Epithelial cell of proximal tubule (primary cell): ENCODE results near the gene RBL2. TPM values are rescaled to one million over a fixed set of nuclear protein-coding genes. Genes with fewer than 3 reads are reported as not detected.

Source experiments
- DNase-seq: peaks from one replicate; pipeline ENCODE4 v3.0.0-alpha.2; 2011; ENCODE audit warnings: low read depth
- H3K4me3 ChIP-seq: 2 replicates; pipeline ENCODE4 v1.5.1; 2011; ENCODE audit warnings: low read depth, mild to moderate bottlenecking, low read length
- CTCF ChIP-seq: conservative IDR thresholded peaks from 2 replicates; pipeline ENCODE4 v1.5.1; 2012; ENCODE audit warnings: low read depth, mild to moderate bottlenecking, low read length
- total RNA-seq: library from RNA; depleted of rRNA; stranded (reverse); fragments of >200 nt; gene quantifications from 2 replicates; pipeline ENCODE4 v1.2.3, GENCODE V29; 2015

Gene RBL2
- total RNA-seq, 1 donor from 2014 or later: 31.1 TPM

- DNase-seq: no peak
These were observed 84.5 kb downstream of the RBL2 start for GRCh38 chr16:53518550-53519416.

DNA sequence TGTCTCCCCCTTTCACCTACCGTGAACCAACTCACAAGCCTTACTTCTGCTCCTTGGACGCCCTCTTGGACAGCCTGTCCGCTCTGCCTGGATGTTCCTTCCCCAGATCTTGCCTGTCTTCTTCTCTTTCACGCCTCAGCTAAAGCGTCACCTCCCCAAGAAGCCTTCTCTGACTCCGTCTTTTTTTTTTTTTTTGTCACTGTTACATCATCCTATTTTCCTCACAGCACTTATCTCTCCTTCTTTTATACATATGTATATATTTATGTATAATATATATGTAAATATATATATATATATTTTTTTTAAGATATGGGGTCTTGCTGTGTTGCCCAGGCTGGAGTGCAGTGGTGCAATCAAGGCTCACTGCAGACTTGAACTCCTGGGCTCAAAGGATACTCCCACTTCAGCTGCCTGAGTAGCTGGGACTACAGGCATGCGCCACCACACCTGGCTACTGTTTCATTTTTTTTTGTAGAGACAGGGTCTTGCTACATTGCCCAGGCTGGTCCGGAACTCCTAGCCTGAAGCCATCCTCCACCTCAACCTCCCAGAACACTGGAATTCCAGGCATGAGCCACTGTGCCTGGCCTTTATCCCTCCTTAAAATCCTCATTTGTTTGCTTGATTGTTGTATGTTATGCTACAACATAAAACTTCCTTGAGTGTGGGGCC, 85.3 kb downstream of the RBL2 start:
- DNase-seq: no peak
- TF ChIP-seq CTCF: no peak
- no peak overlapping the region for H3K4me3 ChIP-seq

More at GRCh38 chr16:53518550-53519416, 84.5 kb downstream of the RBL2 start:
- TF ChIP-seq CTCF: no peak
- no peak overlapping the region for H3K4me3 ChIP-seq

GRCh38 chr16:53523126-53523804, 89.0 kb downstream of the RBL2 start:
- H3K4me3 ChIP-seq: no peak overlapping the region
- DNase-seq: no peak
- no peak for TF ChIP-seq CTCF

- no peak for DNase-seq
- no peak for TF ChIP-seq CTCF
- H3K4me3 ChIP-seq: no peak overlapping the region
These were observed 89.8 kb downstream of the RBL2 start for GRCh38 chr16:53523971-53524548.

DNA sequence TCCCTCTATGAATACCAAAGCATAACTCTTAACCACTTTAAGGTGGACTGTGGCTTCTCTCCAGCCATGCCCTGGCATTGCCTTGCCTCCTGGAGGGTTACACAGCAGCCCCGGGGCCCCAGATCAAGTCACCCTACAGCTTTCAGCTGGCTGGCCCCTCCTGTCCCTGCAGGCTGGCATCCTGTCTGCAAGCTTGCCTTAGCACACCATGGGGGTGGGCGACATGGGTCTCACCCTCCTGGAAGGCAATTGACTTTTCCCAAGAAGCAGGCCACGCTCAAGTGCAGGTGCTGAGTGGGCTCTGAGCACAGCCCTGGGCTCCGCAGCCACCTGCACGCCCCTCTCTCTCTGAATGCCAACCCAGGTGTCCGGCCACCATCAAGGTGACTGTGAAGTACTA, 94.5 kb downstream of the RBL2 start:
- DNase-seq: no peak
- TF ChIP-seq CTCF: no peak

GRCh38 chr16:53529513-53529912, 95.2 kb downstream of the RBL2 start:
- DNase-seq: no peak
- H3K4me3 ChIP-seq: no peak overlapping the region
- no peak for TF ChIP-seq CTCF

More for the DNA sequence above, 94.5 kb downstream of the RBL2 start:
- no peak overlapping the region for H3K4me3 ChIP-seq
